Measurements from ENCODE around the gene ZNF683.

DNA sequence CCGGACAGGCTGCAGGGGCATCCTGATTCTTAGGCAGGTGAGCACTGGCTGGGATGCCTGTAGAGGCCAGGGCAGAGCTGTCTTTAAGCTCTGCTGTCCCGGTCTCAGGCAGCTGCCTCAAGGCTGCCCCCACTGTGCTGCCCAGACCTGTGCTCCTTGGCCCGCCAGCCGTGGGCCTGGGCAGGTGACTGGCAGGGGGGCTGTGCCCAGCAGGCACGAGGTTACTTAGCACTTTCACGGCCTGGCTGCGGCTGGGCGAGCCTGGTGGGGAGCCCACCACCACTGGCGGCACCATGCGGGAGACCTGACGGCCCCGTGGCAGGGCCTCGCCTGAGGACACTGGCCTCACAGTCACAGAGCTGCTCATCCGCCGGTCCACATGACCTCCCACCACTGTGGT lies 26.8 kb downstream of the ZNF683 start:
- TF ChIP-seq CTCF (conservative IDR thresholded peaks at IDR 0.05; ENCODE audit: low read depth in 2 of 2) (no peak), REST (IDR thresholded peaks at IDR 0.05; ENCODE audit: unreplicated experiment) (no peak), POLR2AphosphoS5 (IDR thresholded peaks at IDR 0.05; ENCODE audit: low read depth) (no peak), EZH2 (IDR thresholded peaks at IDR 0.05; ENCODE audit: low read depth, unreplicated experiment) (no peak), CREB1 (CRISPR knock-in tag; IDR thresholded peaks at IDR 0.05; ENCODE audit: low read depth) (no peak), EZH2phosphoT487 (IDR thresholded peaks at IDR 0.05; ENCODE audit: unreplicated experiment) (no peak), ZNF114 (CRISPR knock-in tag; IDR thresholded peaks at IDR 0.05) (no peak), STAT1 (IDR thresholded peaks at IDR 0.05; ENCODE audit: unreplicated experiment) (no peak), ZNF331 (CRISPR knock-in tag; IDR thresholded peaks at IDR 0.05; ENCODE audit: low read depth) (no peak), JUNB (IDR thresholded peaks at IDR 0.05; ENCODE audit: unreplicated experiment) (no peak)
- TF ChIP-seq, protein P1, sequence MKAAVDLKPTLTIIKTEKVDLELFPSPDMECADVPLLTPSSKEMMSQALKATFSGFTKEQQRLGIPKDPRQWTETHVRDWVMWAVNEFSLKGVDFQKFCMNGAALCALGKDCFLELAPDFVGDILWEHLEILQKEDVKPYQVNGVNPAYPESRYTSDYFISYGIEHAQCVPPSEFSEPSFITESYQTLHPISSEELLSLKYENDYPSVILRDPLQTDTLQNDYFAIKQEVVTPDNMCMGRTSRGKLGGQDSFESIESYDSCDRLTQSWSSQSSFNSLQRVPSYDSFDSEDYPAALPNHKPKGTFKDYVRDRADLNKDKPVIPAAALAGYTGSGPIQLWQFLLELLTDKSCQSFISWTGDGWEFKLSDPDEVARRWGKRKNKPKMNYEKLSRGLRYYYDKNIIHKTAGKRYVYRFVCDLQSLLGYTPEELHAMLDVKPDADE (IDR thresholded peaks at IDR 0.05) = no peak
